Tibial nerve (tissue), 4 donors: ENCODE data around the gene ZC3H12A. TPM values are rescaled to one million over a fixed set of nuclear protein-coding genes. Genes with fewer than 3 reads are reported as not detected.

Experiments used
- DNase-seq, 2 donors: peaks; one replicate each; pipeline ENCODE4 v3.0.0-alpha.2; 2019; ENCODE audit warnings: low spot score in 2 of 2
- H3K27ac ChIP-seq, 4 donors: fragments of 200-600 bp; sonication (generic) in 3 of 4; one replicate each; pipeline ENCODE4 v1.5.1; 2017 to 2019; ENCODE audit warnings: mild to moderate bottlenecking in 1 of 4
- H3K27me3 ChIP-seq, 2 donors: fragments of 200-600 bp; sonication (generic) in 1 of 2; one replicate each; pipeline versions ENCODE4 v1.5.1 to v1.6.0; 2017 to 2019
- H3K36me3 ChIP-seq, 3 donors: fragments of 200-600 bp; sonication (generic); one replicate each; pipeline ENCODE4 v1.5.1; 2018 to 2019
- H3K4me1 ChIP-seq, 4 donors: fragments of 200-600 bp; sonication (generic) in 3 of 4; one replicate each; pipeline ENCODE4 v1.5.1; 2017 to 2019
- H3K4me3 ChIP-seq, 4 donors: fragments of 200-600 bp; sonication (generic) in 3 of 4; one replicate each; pipeline ENCODE4 v1.5.1; 2017 to 2019; ENCODE audit warnings: mild to moderate bottlenecking in 1 of 4, moderate library complexity in 1 of 4
- H3K9me3 ChIP-seq, 4 donors: fragments of 200-600 bp; sonication (generic) in 3 of 4; one replicate each; pipeline ENCODE4 v1.5.1; 2017 to 2019
- CTCF ChIP-seq, 5 experiments: fragments of 200-600 bp in 3 of 5; fragments of 450-650 bp in 2 of 5; sonication (generic) in 3 of 5; IDR thresholded peaks; one replicate each; pipeline ENCODE4 v1.5.1; 2016 to 2019; ENCODE audit warnings: antibody characterized with exemption in 5 of 5, mild to moderate bottlenecking in 3 of 5, moderate library complexity in 2 of 5
- EP300 ChIP-seq, 2 donors: sonication (generic); formaldehyde crosslinking; IDR thresholded peaks; one replicate each; pipeline ENCODE4 v1.6.1; 2017; ENCODE audit warnings: antibody characterized with exemption in 2 of 2, mild to moderate bottlenecking in 1 of 2
- POLR2A ChIP-seq, 2 donors: fragments of 450-650 bp; IDR thresholded peaks; one replicate each; pipeline ENCODE4 v1.6.1; 2017; ENCODE audit warnings: antibody characterized with exemption in 2 of 2, mild to moderate bottlenecking in 2 of 2, moderate library complexity in 2 of 2
- WGBS, 2 donors: methylation state at CpG; one replicate each; pipeline ENCODE4 v1.1.5; 2018; 5-methylcytosine and 5-hydroxymethylcytosine counted together
- total RNA-seq, 4 donors: library from RNA; depleted of rRNA; stranded (reverse); fragments of >200 nt; gene quantifications; one replicate each; pipeline ENCODE4 v1.1.0, GENCODE V29; 2016

ZC3H12A gene
- total RNA-seq: 10 to 100 TPM in 3 of 4 donors, 1 to 10 TPM in 1; 7.9 to 15.7 (median 10.9) TPM

DNA sequence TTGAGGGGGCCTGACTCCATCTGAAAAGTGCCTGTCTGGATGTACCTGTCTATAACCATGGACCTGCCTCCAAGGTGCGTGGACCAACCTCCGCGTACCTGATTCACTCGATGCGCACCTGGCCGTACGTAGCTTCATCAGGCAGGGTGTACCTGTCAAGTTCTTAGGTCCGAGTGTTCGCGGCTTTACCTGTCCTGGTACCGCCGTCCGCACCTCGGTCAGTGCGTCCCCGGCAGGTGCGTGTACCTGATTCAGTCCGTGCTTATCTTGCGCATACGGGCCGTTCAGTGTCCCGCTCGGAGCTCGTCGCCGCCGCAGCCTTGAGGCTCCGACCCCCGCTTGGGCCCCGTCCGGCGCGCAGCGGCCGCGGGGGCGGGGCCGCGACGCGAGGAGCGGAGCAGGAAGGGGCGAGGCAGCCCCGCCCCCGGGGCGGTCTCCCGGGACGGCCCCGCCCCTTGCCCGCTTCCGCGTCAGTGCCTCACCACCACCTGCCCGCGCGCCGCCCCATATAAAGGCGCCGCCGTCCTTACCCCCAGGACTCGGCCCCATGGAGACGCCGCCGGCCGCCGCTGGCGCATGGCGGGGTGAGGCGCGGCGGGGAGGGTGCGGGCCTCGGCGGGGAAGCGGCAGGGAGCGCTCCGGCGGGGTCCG lies at the start of gene ZC3H12A:
ZC3H12A (plus strand) TSS at position 535 of the 651 bp plus-strand sequence. CDS start 917 bp downstream, outside the sequence.
- peak in 1 of 2 donors; percentile 93 for TF ChIP-seq EP300 (IDR thresholded peaks at IDR 0.05)
- peak; percentile 94 to 95 for TF ChIP-seq POLR2A (IDR thresholded peaks at IDR 0.05)
- TF ChIP-seq CTCF (IDR thresholded peaks at IDR 0.05): peak in 1 of 5 experiments; percentile 38
- H3K27ac ChIP-seq: peak within 1 kb of the TSS; percentile 76 to 98 (median 97)
- H3K4me3 ChIP-seq: peak within 1 kb of the TSS; percentile 72 to 93 (median 84)
- peak; percentile 84 to 85 for DNase-seq
- H3K27me3 ChIP-seq: no peaks in the 10 kb centered on the region
- no peaks in the 10 kb centered on the region for H3K9me3 ChIP-seq
- 1% methylated on average over 21 to 48 of the region's 78 CpGs for WGBS, 2 donors
- peaks cover 0 to 15% (median 0%) of the 10 kb centered on the region in 3 donors for H3K36me3 ChIP-seq
- peaks cover 3 to 77% (median 68%) of the 10 kb centered on the region in 4 donors for H3K4me1 ChIP-seq

DNA sequence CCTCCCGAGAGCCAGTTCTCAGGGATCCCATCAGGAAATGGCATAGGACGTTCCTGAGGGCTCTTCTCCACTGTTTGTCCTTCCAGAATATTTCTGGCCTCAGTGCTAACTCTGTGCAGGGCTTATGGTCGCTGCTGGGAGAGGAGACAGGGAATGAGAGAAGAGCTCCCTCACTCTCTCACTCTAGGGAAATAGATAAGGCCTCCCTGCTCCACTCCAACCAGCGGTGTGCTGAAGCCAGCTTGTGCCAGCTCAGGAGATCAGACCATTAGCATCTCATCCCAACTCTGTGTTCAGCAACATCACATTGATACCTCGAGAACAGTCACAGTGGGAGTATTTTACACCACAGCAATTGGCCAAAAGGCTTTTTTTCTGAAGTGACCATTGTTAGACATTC lies 49.2 kb upstream of the ZC3H12A start:
- WGBS, 2 donors: 44 to 55% methylated on average over 5 of the region's 5 CpGs
- no peak for DNase-seq
- no peaks in the 10 kb centered on the region for H3K27me3 ChIP-seq
- no peak for TF ChIP-seq POLR2A (IDR thresholded peaks at IDR 0.05)
- no peak for TF ChIP-seq CTCF (IDR thresholded peaks at IDR 0.05)
- no peak for TF ChIP-seq EP300 (IDR thresholded peaks at IDR 0.05)
- no peaks in the 10 kb centered on the region for H3K36me3 ChIP-seq
- no peak overlapping the region for H3K27ac ChIP-seq
- H3K4me1 ChIP-seq: no peaks in the 10 kb centered on the region
- H3K4me3 ChIP-seq: no peak overlapping the region
- no peaks in the 10 kb centered on the region for H3K9me3 ChIP-seq

- H3K4me3 ChIP-seq: no peak overlapping the region
- TF ChIP-seq POLR2A (IDR thresholded peaks at IDR 0.05): no peak
- TF ChIP-seq CTCF (IDR thresholded peaks at IDR 0.05): no peak
- no peak for TF ChIP-seq EP300 (IDR thresholded peaks at IDR 0.05)
- H3K27ac ChIP-seq: no peak overlapping the region
- no peak for DNase-seq
- no peaks in the 10 kb centered on the region for H3K9me3 ChIP-seq
- WGBS, 2 donors: 53 to 55% methylated on average over 6 of the region's 6 CpGs
- H3K27me3 ChIP-seq: peaks cover 0 to 4% of the 10 kb centered on the region in 2 donors
- H3K4me1 ChIP-seq: no peaks in the 10 kb centered on the region
- no peaks in the 10 kb centered on the region for H3K36me3 ChIP-seq
Measured at GRCh38 chr1:37429029-37429428, 45.4 kb upstream of the ZC3H12A start.

DNA sequence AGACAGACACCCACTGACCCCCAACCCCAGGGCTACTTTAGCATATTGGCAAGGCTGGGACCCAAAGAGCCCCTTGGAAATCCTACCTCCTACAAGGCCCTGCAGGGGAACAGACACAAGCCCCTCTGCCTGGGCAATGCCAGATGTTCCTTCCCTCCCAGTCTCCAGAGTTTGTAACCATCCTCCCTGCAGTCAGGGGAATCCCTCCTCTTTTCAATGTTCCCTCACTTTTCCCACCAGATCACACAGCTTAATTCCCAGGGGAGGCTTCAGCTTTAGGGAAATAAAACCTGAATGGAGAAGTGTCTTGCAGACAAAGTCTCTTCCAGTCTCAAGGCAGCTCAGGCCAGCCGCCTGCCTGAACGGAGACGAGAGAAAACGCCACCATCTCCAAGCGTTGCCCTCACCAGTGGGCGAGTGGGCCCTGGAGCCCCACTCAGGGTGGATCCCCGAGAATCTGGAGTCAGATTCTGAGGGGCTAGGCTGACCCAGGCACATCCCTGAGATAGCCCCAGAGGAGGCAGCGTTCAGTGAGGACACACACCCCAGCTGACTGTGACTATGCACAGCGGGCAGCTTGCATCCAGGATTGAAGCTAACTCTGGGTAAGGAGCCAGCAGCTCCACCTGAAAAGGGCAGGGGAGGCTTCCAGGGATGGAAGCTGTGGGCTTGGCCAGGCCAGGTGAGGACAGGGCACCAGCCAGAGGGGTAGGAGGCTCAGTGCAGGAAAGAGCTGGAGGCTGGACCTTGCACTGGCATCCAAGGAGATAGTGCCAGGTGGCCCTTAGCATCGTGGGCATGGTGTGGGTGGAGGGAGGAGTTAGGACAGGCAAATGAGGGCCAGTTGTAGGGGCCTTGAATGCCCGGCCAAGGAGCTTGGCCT lies 44.0 kb upstream of the ZC3H12A start:
- DNase-seq: no peak

More for the DNA sequence above, 44.0 kb upstream of the ZC3H12A start:
- TF ChIP-seq POLR2A (IDR thresholded peaks at IDR 0.05) (no peak), EP300 (IDR thresholded peaks at IDR 0.05) (no peak), CTCF (IDR thresholded peaks at IDR 0.05) (no peak)
- H3K9me3 ChIP-seq: no peaks in the 10 kb centered on the region
- no peaks in the 10 kb centered on the region for H3K36me3 ChIP-seq
- H3K27ac ChIP-seq: no peak overlapping the region
- H3K4me3 ChIP-seq: no peak overlapping the region
- no peaks in the 10 kb centered on the region for H3K4me1 ChIP-seq
- WGBS, 2 donors: 71 to 76% methylated on average over 9 to 11 of the region's 11 CpGs
- peaks cover 0 to 4% of the 10 kb centered on the region in 2 donors for H3K27me3 ChIP-seq
